Keratinocyte (primary cell): ENCODE measurements around the gene ACP2.

ENCODE experiments used
- EZH2 ChIP-seq: IDR thresholded peaks from one replicate; pipeline ENCODE4 v1.6.1; 2012; ENCODE audit warnings: inconsistent platforms, mild to moderate bottlenecking, low read length, moderate library complexity
- TF ChIP-seq, protein P1 (sequence below), 3 experiments: IDR thresholded peaks in 1 of 3; conservative IDR thresholded peaks in 1 of 3; optimal IDR thresholded peaks in 1 of 3; 2 replicates in 2 of 3; 3 replicates in 1 of 3; pipeline versions ENCODE3 to v1.5.1; 2011; ENCODE audit warnings: low read length in 3 of 3, mild to moderate bottlenecking in 3 of 3, moderate library complexity in 2 of 3, control low read depth in 1 of 3, inconsistent platforms in 1 of 3; ENCODE audit not compliant: insufficient read depth in 2 of 3; ENCODE audit errors: extremely low read depth in 1 of 3

DNA sequence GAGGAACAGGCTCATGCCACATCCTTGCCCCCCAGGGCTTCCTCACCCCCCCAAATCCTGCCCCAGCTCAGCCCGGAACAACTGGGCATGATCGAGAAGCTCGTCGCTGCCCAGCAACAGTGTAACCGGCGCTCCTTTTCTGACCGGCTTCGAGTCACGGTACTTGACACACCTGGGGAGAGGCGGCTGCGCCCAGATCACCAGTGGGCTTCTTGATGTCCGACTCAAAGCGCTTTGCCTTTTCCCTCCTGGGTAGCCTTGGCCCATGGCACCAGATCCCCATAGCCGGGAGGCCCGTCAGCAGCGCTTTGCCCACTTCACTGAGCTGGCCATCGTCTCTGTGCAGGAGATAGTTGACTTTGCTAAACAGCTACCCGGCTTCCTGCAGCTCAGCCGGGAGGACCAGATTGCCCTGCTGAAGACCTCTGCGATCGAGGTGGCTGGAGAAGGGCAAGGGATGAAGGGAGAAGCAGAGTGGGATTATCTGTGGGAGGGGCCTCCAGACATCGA is 12.7 kb upstream of the ACP2 start:
- TF ChIP-seq, protein P1, sequence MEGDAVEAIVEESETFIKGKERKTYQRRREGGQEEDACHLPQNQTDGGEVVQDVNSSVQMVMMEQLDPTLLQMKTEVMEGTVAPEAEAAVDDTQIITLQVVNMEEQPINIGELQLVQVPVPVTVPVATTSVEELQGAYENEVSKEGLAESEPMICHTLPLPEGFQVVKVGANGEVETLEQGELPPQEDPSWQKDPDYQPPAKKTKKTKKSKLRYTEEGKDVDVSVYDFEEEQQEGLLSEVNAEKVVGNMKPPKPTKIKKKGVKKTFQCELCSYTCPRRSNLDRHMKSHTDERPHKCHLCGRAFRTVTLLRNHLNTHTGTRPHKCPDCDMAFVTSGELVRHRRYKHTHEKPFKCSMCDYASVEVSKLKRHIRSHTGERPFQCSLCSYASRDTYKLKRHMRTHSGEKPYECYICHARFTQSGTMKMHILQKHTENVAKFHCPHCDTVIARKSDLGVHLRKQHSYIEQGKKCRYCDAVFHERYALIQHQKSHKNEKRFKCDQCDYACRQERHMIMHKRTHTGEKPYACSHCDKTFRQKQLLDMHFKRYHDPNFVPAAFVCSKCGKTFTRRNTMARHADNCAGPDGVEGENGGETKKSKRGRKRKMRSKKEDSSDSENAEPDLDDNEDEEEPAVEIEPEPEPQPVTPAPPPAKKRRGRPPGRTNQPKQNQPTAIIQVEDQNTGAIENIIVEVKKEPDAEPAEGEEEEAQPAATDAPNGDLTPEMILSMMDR (optimal IDR thresholded peaks at IDR 0.05 in 1 of 3, IDR thresholded peaks at IDR 0.05 in 1 of 3, conservative IDR thresholded peaks at IDR 0.05 in 1 of 3; ENCODE audit: extremely low read depth in 1 of 3, insufficient read depth in 2 of 3, low read length in 3 of 3), result no peak
- TF ChIP-seq EZH2, result no peak
